GM18511 (cell line): ENCODE measurements around the gene RYR2.
A peak's percentile ranks its signal among the peaks of the same experiment; 100 is the strongest.

Source experiments
- ATAC-seq: cut with Tn5 transposase; IDR thresholded peaks from one replicate; pipeline ENCODE4 v1.9.1; 2021; ENCODE audit warnings: mild to moderate bottlenecking, moderate library complexity; ENCODE audit not compliant: unreplicated experiment

RYR2 gene

DNA sequence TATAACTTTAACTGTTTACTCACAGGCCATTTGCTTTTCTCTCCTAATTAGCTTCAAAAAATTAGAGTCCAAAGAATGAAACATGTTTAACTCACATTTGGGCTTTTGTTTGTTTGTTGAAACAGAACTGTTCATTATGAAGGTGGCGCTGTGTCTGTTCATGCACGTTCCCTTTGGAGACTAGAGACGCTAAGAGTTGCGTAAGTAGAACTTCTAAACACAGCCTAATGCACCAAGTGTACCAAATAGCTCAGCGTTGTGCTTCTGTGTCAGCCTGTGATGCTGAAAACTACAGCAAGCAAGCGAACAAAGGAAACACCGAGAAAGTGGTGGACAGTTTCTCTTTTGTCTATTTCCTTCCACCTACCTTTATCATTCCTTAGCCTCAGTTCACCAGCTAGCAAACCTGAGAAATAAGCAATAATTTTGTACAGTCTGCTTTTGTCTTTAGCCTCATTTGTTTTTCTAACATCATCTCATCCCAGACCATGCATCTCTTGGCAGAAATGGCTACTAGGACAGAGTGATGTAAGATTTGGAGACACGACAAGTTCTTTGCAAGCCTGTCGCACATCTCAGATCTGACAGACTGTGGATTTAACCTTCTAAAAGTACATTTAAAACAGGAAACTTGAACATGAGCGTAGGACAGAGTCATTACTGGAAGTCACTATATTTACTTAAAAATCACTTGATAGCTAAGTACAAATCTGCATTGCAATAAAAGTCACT is 375.1 kb downstream of the RYR2 start:
- no peak for ATAC-seq

DNA sequence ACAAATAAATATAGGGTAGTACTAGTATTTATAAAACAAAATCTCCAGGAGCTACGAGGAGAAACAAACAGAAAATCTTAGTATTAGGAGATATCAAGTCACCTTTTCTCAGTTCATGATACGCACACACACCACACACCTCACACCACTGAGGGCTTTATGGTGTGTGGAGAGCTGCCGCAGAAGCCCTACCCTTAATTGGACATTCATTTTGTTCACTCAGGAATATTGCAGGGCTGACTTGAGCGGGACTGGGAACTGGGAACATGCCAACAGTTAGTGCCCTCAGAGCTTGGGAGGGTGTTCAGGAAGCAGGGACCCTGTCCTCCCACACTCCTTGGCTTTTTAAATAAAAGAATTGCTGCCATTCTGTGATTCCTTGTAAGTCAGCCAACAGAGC is 386.8 kb downstream of the RYR2 start:
- no peak for ATAC-seq

DNA sequence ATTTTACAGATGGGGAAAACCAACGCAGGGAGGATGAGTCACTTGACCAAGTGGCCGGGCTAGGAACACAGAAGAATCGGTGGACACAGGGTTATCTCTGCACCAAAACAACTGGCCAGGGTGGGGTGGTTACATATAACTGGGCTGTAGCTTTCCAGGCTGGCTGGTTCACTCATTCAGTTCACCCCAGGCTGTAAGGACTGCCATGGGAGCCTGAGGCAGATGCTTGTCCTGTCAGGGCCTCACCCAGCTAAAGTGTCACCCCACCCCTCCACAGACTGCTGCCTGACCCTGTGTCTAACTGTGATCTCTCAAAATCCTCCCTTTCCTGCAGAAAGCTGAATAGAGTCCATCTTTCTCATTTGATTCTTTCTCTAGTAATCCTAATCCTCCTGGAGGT is 387.3 kb downstream of the RYR2 start:
- no peak for ATAC-seq

DNA sequence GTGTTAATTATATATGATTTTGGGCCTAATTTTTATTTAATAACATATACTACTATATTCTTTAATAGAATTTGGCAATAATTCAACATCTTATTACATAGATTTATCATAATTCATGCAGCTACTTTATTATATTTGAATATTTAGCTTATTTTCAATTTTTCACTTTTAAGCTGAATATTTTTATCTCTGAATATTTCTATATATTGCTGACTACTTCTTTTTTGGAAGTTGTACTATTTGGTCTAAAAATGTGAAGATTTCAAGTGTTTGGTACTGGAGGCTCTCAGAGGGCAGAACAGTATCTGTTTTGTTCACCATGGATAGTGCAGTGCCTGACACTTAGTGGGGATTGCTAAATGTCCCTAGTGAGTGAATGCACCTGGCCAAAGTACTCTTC is 389.5 kb downstream of the RYR2 start:
- no peak for ATAC-seq

DNA sequence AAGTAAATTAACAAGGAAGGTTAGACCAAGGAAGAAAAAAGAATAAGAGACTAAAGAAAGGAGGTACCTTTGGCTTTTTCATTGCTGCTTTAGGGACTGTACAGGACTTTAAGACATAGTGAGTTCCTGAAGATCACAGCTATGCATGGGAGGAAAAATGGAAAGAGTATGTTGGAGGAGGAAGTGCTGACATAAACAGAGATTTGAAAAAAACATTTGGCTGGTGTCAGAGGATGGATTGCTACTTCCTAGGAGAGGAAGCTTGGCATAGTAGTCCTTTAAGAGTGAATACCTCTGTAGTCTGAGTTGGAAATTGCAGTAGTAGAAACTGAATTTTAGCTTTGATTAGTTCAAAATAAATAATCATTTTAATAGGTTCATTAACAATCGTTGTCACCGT is 398.4 kb downstream of the RYR2 start:
- ATAC-seq: no peak

DNA sequence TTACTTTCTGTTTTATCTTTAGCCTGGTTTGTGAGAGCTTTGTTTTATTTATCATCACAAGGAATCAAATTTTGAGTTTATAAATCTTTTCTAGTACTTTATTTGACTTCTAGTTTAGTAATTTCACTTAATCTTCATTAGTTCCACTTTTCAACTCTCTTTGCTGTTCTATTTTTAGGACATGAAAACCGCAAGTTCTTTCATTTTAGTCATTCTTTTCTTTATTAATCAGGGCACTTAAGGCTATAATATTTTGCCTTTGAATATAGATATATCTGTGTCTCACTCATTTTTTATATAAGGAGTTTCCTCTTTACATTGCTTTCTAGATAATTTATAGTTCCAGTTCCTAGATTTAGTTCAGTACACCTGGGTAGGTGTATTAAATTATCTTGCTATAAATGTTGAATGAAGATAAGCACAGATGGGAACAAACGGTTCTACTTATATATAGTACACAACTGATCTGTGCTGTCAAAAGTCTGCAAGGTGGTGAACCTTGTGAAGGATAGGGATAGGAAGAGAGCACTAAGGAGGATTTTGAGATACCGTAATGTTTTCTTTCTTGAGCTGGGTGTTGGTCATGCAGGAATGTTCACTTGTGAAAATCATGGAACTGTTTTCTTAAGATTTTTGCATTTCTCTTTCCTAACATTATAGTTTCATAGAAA is 402.3 kb downstream of the RYR2 start:
- ATAC-seq: peak; percentile 57

DNA sequence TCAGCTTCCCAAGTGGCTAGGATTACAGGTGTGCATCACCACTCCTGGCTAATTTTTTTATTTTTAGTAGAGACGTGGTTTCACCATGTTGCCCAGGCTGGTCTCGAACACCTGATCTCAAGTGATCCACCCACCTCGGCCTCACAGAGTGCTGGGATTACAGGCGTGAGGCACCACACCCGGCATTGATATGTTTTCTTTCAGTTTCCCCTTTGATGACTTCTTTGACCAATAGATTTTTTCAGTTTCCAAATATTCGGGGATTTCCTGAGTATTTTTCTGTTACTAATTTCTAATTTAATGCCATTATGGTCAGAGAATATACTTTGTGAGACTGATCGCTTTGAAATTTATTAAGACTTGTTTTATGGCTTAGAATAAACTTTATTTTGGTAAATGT is 406.1 kb downstream of the RYR2 start:
- no peak for ATAC-seq

DNA sequence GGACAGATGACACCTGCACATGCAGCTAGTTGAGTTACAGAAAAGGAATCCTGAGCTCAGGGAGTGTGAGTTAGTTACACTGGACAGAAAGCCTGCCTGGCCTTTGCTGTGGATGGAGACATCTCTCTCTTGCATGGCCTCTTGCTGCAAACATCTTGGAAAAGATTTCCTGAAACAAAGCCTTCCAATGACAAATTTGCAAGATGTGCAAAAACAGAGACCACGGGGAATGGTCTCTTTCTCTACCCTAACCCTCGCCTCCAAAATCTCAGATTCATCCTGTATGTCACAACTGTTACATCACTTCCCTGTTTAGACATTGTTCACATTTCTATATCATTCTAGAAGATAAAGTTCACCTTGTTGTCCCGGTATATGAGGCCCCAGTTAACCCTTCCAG is 415.6 kb downstream of the RYR2 start:
- ATAC-seq: no peak

DNA sequence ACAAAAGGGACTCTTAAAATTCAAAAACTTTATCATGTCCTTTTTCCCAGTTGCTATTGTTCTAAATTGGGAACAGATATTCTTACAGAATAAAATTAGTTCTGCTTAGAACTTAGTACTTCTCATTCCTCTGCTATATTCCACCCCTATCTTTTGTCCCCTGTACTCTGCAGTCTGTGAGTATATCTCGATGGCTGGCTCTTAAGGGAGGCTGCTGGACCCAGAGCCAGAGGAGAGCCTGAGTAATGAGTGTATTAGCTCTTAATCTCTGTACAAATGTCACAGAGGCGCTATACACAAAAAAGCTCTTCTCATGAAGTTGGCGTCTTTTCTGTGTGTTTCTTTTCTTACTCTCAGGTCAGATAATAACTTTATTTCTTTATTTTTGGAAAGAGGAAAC is 425.3 kb downstream of the RYR2 start:
- no peak for ATAC-seq

DNA sequence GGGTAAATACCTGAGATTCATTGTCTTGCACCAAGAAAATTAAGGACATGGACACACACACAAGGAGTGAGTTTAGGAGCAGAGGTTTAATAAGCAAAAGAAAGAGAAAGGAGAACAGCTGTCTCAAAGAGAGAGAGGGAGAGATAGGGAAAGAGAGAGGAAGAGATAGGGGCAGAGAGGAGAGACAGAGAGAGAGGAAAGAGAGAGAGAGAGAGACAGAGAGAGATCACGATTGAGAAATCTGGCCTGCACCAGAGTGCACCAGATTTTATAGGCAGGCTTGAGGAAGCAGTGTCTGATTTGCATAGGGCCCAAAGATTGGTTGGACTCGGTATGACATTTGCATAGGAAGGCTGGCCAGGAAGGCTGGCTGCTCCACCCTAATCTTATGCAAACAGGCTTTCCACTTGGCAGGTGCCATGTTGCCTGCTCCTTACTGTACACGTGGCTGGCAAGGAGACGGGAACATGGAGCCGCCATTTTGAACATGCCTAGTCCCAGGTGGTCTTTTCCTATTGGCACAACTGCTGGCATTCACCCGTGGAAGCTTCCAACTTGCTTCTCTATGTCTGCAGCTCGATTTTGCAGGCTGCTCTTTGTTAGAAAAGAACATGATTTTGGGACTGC is 428.8 kb downstream of the RYR2 start:
- ATAC-seq: no peak

DNA sequence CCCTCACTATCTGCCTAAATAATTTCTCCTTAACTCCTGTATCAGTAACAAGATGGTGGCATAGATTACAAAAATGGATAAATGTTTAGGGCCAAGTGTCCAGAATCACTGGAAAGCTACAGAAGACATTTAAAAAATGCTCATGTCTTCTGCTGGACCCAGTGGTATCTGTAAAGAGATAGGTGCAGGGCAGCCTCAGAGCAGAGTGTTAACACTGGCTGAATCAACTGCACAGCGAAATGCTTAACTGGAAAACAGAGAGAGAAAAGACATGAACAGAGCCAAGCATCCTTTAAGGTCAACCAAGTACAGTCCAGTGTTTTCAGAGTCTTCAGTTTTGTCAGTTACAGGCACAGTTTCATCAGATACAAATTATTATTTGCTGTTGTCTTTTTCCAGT is 429.4 kb downstream of the RYR2 start:
- no peak for ATAC-seq

DNA sequence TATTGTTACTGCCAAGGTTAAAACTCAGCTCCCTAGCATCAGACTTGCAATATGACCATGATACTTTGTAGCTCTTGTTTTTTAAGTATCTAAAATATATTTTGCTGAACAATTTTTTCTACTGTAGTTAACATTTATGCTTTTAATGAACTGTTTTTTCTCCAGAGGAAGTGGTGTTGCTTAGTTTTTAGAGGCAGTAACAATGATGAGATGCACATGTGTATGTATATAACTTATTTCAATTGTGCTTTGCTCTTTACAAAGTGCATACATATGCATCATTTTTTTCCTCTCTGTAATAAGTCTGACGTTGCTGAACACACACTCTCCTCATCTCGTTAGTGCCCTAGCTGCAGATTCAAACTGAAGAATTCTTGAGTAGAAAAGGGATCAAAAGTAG is 430.0 kb downstream of the RYR2 start:
- ATAC-seq: no peak

DNA sequence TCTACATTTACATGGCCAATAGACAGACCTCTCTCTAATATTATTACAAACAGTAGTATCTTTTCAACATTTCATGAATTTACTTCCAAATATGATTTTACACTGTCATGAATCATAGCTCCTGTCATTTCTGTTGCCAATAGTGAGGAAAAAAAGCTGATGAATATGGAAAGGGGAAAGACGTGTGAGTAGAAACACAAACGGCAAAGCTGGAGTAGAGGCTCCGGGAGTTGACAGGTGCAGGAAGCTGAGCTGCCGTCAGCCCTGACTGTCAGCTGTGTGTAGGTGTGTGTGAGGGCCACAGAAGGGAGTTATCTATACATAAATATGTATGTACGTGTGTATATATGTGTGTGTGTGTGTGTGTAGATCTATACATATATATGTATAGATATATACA is 431.9 kb downstream of the RYR2 start:
- no peak for ATAC-seq

DNA sequence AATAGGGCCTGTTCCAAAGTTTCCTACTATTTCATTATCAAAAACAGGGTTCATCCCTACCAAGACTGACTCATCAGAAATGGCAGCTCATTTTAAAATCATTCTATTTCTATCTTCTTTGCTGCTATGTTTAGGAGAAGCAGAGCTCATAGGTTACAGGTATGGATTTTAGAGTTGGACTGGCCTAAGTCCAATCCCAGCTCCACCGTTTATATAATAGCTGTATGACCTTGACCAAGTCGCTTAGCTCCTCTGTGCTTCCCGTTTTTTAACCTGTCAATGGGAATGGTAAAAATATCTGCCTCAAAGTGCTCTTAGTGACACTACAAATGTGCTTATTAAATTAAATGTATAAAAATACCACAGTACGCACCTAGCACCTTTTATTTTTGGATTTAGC is 436.1 kb downstream of the RYR2 start:
- ATAC-seq: no peak

DNA sequence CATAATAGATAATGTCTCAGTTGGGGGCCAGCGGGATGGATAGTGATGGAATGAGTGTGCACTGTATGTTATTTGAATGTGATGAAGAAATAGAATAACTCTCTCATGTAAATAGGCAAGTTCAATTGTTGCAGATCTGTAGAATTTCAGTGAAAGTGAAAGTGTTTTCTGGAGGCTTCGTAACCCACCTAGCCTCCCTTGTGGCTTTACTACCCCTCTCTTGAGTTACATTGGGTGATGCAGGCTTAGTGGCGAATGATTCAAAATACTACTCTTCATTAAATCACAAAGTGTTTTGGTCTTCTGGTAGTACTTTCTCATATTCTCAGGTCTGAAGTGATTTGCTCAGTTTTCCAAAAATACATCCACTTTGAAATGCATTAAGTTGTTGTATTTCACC is 436.9 kb downstream of the RYR2 start:
- no peak for ATAC-seq

DNA sequence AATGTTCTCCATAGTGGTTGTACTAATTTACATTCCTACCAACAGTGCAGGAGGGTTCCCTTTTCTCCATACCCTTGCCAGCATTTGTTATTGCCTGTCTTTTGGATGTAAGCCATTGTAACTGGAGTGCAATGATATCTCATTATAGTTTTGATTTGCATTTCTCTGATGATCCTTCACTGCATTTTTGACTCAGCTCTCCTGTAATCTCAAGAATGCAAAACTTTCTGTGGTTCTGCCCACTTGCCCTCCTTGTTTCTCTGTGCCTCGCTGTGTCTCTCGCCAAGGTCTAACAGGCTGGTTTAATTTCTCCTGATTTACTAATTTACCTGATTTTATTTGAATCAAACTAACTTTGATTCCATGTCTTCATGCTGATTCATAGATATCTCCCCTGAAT is 440.8 kb downstream of the RYR2 start:
- no peak for ATAC-seq

DNA sequence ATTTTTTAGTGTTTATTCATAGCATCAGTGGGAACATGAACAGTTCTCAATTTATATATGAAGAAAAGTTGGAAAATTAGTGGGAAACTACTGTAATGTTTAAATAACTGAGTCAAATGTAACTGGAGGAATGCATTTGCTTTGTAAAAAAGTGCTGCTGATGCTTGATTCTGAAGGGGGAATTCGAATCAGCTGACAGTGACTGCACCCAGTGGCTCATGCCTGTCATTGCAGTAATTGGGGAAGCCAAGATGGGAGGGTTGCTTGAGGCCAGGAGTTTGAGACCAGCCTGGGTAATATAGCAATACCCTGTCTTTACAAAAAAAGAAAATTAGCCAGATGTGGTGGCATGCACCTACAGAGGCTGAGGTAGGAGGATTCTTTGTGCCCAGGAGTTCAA is 450.4 kb downstream of the RYR2 start:
- ATAC-seq: peak; percentile 72

DNA sequence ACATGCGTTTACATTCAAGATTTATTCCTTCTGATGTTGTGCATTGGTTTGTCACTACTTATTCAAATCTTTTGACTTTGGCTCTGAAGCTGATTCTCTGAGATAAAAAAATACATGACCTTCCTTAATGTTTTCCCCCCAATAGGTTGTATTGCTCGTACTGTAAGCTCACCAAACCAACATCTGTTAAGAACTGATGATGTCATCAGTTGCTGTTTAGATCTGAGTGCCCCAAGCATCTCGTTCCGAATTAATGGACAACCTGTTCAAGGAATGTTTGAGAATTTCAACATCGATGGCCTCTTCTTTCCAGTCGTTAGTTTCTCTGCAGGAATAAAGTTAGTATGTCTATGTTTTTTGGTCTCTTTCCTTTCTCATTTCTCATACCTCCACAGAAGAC is 458.6 kb downstream of the RYR2 start:
- no peak for ATAC-seq

DNA sequence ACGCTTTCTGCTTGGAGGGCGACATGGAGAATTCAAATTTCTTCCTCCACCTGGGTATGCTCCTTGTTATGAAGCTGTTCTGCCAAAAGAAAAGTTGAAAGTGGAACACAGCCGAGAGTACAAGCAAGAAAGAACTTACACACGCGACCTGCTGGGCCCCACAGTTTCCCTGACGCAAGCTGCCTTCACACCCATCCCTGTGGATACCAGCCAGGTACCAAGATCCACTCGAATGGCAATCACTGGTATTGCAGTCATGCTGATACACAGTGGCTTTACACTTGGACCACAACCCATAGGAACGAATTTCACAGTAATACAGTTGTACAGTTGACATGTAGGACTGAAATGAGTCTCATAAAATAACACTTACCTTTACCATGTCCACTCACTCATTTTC is 461.3 kb downstream of the RYR2 start:
- ATAC-seq: no peak

DNA sequence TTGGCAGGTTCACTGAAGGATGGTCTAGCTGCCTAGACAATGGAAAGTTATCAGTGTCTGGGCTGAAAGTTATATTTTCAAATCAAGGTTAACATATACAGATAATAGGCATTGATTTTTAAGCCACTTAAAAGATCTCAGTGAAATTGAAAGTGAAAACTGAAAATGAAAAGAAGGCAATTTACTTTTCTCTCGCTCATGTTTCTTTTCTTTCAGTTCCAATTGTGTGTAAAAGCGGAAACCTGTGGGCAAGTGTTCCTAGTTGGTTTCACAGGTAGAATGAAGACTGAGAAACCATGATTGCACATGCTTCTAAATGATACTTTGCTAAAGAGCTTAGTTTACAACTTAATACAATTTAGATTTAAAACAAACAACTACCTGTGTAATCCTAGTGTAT is 465.0 kb downstream of the RYR2 start:
- ATAC-seq: peak; percentile 96

DNA sequence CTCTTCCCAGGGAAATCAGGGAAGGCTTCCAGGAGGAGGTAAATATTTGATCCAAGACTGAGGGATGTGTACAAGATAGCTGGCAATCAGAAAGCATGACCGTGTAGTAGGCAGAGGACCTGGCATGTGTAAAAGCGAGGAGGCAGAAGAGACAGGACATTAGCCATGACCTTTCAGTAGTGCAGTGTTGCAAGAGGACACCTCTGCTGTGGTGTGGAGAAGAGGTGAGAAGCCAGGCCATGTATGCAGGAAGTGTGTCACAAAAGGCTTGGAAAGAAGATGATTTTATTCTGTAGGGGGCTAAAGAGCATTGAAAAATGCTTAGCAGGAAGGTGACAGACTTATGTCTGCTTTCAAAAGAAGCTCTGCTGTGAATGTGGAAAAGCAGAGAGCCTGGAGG is 467.8 kb downstream of the RYR2 start:
- ATAC-seq: no peak

DNA sequence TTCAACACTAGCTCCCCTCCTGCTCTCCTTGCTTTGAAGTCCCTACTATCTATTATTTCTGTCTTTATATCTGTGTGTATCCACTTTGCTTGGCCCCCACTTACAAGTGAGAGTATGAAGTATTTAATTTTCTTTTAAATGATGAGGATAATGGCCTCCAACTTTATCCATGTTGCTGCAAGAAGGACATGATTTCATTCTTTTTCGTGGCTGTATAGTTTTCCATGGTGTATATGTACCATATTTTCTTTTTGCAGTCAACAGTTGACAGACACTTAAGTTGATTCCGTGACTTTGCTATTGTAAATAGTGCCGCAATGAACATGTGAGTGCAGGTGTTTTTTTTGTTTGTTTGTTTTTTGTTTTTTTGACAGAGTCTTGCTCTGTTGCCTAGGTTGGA is 483.1 kb downstream of the RYR2 start:
- no peak for ATAC-seq
